ENCODE results near the gene RAB23.

RAB23 gene

GRCh38 chr6:57177545-57178265 lies 44.4 kb downstream of the RAB23 start:
- DNase-seq = no peak

DNA sequence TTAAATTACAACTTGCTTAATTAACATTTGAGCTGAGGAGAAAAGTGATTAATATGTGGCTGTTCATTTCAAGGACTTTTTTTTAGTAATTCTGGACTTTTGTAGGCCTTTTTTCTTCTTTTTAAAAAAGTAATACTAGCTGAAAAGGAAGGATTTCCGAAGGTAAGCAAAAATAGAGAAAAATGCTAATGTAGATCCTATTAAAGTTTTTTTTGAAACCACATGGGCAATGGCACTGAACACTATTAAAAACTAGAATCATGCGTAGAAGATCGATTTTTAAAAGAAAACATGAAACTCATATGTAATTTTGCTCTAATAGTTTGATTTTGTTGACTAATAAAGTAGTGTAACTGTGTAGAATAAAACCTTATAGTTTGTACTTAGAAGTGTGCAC lies 47.6 kb downstream of the RAB23 start:
- DNase-seq = no peak

DNA sequence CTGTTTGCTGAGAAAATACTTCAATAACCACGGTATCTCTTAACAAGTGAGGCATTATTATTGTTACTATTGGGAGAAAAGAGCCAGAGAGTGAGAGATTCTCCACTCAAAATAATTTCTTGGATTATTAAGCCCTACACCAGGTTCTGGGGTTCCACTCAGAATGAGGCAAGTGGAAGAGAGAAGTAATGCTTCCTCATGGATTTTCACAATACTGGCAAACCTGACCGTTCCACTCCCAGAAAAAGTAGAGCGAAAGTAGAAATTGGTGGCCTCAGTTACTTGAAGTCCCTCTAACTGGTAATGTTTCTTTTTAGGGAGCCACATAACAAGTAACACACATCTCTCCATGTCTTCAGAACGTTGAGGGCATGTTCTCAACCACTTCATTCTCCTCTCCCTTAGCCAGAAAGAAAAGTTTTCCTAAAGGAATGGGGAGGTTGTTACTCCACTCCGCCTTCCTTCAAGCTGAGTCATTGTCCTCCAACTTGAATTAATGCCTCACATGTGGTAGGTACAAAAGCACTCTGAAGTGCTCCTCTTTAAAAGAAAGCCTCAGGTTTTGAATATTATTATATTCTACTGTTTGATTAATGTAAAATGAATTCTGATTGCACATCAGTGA lies 48.1 kb downstream of the RAB23 start:
- no peak for DNase-seq

DNA sequence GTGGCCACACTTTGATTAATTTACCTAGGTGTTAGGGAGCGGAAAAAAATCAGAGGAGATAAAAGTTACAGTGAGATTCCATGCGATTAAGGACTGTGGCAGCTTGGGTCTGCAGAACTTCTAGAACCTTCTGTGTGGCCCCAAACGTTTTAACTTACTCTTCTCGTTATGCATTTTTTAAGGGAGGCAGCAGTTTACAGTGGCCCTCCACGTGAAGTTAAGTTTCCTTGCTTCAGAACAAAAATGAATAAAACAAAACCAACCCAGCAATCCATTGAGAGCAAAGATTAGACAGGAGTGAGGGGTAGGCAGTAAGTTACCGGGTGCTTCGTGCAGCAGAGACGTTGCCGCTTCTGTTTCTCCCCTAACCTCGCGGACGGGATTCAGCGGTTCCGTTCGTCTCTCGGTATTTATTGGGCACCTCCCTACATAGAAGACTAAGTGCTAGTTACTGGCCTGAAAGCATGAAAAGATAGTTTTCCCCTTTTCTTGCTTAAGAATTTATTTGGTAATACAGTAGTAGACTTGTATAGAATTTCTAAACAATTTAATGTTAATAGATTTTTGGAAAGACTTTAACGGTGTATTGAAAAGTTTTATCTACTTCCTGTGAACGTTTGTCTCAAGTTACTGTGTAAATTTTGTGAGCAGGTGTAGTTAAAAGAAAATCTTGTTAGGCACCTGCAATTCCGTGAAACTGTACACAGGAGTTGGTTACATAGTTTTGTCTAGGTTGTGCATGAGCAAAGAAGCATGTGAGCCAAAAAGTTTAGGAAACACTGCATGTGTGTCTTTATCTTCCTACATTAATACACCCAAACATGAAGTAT lies 48.8 kb downstream of the RAB23 start:
- DNase-seq = peak; percentile 37

GRCh38 chr6:57172136-57173055 lies 49.7 kb downstream of the RAB23 start, which contains the start of gene BAG2:
TSS of gene BAG2 (plus strand) at chr6:57172326. CDS start at chr6:57172698, 372 bp downstream.
- DNase-seq = peak; percentile 96

DNA sequence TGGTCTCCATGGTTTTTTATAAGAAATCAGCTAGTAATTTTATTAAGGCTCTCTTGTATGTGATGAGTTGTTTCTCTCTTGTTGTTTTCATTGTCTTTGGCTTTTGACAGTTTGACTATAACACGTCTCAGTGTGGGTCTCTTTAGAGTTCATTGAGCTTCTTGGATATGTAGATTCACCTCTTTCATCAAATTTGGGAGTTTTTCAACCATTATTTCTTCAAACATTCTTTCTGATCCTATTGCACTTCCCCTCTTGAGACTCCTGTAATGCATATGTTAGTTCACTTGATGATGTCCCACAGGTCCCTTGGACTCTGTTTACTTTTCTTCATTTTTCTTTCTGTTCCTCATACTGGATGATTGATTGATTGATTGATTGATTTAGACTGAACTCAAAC lies 57.0 kb downstream of the RAB23 start:
- DNase-seq = no peak

DNA sequence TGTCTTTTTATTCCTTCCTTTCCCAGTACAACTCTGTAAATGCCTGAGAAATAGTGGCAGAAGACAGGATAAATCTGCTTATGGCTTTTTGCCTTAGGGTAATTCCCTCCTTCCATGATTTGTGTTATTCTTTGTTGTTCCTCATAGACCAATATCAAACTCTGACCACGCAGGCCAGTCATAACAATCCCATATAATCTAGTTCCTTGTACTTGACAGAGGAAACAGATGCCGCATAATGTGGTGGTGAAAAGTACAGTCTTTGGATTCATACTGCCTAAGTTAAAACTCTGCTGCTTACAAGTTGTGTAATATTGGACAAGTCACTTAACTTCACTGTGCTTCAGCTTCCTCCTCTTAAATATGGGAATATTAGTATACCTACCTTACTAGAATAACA lies 58.2 kb downstream of the RAB23 start:
- no peak for DNase-seq

DNA sequence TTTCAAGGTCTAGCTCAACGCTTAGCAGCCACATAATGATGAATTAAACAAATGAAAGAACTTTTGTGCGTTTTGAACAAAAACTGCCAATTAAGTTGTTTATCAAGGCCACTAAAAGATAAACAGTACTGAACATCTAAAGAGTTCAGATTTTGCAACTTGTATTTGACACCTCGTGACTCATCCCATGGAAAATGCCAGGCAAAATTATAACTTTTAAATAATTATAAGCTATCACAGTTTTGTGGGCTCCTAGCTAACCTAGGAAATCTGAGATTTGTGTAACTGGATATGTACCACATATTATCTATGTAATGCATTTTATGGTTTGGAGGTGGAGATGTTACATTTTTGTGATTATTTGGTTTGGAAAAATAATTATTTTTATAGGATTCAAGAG lies 59.6 kb downstream of the RAB23 start:
- no peak for DNase-seq

DNA sequence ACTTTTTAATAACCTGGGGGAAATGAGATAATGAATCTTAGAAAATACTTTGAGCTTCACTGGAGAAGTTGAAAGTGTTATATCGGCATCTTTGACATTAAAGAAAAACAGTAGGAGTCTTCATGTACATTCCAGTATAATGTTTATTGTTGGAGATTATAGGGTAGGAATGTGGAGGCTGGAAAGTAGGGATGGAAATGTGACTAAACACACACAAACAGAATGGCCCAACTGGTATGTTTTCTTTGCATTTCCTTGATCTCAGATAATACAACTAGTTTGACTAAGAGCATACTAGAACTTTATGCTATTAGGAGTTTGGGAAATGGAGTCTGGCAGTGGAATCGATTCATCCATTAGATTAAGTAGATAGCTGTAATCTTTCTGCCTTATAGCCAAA lies 60.1 kb downstream of the RAB23 start:
- no peak for DNase-seq

DNA sequence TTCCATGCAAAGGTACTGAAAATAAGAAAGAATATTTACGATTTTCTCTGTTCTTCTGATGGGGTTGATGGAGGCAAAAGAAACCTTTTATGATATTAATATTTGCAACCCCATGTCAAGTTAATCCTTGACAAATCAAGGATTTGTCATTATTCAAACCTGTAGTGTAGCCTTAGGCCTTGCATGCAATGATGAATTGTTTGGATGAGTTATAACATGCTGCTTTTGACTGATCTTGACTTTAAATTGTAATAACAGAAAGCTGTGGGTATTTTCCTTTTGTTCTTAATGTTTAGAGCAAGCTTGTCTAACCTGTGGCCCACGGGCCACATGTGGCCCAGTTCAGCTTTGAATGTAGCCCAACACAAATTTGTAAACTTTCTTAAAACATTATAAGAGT lies 63.0 kb downstream of the RAB23 start:
- no peak for DNase-seq

- DNase-seq = no peak
Measured at GRCh38 chr6:57158658-57159057, 63.4 kb downstream of the RAB23 start.

- DNase-seq = peak; percentile 80
Measured at GRCh38 chr6:57147955-57148858, 73.9 kb downstream of the RAB23 start.

DNA sequence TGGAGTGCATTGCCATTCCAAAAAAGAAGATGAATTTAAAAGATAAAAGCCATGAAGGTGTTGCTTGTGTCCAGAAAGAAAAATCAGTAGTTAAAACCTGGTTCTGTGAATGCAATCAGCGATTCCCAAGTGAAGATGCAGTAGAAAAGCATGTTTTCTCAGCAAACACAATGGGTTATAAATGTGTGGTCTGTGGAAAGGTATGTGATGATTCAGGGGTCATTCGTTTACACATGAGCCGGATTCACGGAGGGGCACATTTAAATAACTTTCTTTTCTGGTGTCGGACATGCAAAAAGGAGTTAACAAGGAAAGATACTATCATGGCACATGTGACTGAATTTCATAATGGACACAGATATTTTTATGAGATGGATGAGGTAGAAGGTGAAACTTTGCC lies 74.7 kb downstream of the RAB23 start:
- no peak for DNase-seq

- no peak for DNase-seq
Measured at GRCh38 chr6:57143690-57144089, 78.4 kb downstream of the RAB23 start.

GRCh38 chr6:57142178-57142525 lies 80.0 kb downstream of the RAB23 start:
- DNase-seq = no peak

- DNase-seq = no peak
Measured at GRCh38 chr6:57141451-57142177, 80.5 kb downstream of the RAB23 start.

GRCh38 chr6:57138026-57138425 lies 84.1 kb downstream of the RAB23 start:
- DNase-seq = no peak

GRCh38 chr6:57137350-57137749 lies 84.8 kb downstream of the RAB23 start:
- peak; percentile 71 for DNase-seq

Measured in activated CD4-positive, alpha-beta T cell treated with anti-CD3 and anti-CD28 coated beads, Interleukin-2, amount 50 U/mL, for 16 hours (primary cell).